Measurements from ENCODE around the gene HMGCS1.
"Not testable (repeated sequence)": the region's sequence is repeated elsewhere in the genome, so short reads cannot be mapped to it uniquely, and the experiment has no call there.

HMGCS1 gene

DNA sequence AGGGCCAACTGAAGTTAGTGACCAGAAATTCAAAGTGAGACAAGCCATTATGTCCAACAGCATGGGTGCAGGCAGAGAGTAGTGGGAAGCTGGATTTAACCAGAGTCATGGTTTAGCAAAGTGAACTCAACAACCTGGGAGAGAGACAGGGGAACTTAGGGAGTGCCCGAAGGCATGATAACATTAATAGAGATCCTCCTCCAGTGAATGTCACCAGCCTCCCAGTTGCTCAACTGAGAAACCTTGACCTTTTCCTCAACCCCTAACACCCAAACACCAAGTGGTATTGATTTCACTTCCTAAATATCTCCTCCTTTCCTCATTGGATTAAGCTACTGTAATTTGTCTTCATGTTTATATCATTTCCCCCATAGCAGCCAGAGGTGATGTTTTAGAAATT lies 42.6 kb downstream of the HMGCS1 start:
- Histone ChIP-seq H3K9ac (ENCODE audit: low read length) (no peak overlapping the region), H3K27me3 (ENCODE audit: control insufficient read depth, insufficient read depth, low read length) (no peaks in the 10 kb centered on the region), H3K9me3 (ENCODE audit: control insufficient read depth, low read depth, low read length) (no peaks in the 10 kb centered on the region), H3K4me3 (ENCODE audit: low read length) (no peak overlapping the region), H3K4me1 (ENCODE audit: control insufficient read depth, low read depth, low read length) (peaks cover 3% of the 10 kb centered on the region), H3K27ac (ENCODE audit: low read length) (no peak overlapping the region), H3K36me3 (ENCODE audit: control insufficient read depth, low read depth, low read length) (no peaks in the 10 kb centered on the region)

DNA sequence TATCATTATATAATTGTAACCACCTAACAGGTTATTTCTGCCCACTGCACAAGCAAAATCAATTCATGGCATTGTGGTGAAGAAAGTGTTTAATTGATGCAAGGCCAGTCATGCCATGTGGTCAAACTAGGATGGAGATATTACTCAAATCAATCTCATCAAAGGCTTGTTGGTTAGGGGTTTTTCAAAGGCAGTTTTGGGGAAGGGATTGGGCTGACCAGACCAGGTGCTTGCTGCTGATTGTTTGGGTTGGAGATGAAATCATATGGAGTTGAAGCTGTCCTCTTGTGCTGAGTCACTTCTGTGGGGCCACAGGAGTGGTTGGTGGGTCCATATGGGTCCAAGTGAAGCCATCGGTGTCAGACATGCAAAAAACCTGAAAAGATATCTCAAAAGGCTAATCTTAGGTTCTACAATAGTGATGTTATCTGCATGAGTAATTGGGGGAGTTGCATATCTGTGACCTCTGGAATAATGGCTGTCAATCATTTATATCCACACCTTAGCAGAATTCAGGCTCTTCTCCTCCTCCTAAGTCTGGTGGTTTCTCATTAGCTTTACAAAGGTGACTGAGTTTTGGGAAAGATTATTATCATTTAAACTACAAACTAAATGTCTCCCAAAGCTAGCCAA lies 44.9 kb downstream of the HMGCS1 start:
- no peak overlapping the region for H3K9ac ChIP-seq (ENCODE audit: low read length)
- H3K4me1 ChIP-seq (ENCODE audit: control insufficient read depth, low read depth, low read length), result no peaks in the 10 kb centered on the region
- H3K4me3 ChIP-seq (ENCODE audit: low read length), result no peak overlapping the region

DNA sequence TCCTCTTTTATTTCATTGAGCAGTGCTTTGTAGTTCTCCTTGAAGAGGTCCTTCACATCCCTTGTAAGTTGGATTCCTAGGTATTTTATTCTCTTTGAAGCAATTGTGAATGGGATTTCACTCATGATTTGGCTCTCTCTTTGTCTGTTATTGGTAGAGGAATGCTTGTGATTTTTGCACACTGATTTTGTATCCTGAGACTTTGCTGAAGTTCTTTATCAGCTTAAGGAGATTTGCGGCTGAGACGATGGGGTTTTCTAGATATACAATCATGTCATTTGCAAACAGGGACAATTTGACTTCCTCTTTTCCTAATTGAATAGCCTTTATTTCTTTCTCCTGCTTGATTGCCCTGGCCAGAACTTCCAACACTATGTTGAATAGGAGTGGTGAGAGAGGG lies 50.9 kb downstream of the HMGCS1 start:
- H3K9me3 ChIP-seq (ENCODE audit: control insufficient read depth, low read depth, low read length); H3K36me3 ChIP-seq (ENCODE audit: control insufficient read depth, low read depth, low read length); H3K9ac ChIP-seq (ENCODE audit: low read length): not testable (repeated sequence)

More for the DNA sequence above, 44.9 kb downstream of the HMGCS1 start:
- no peaks in the 10 kb centered on the region for H3K36me3 ChIP-seq (ENCODE audit: control insufficient read depth, low read depth, low read length)
- no peak overlapping the region for H3K27ac ChIP-seq (ENCODE audit: low read length)
- no peaks in the 10 kb centered on the region for H3K27me3 ChIP-seq (ENCODE audit: control insufficient read depth, insufficient read depth, low read length)
- H3K9me3 ChIP-seq (ENCODE audit: control insufficient read depth, low read depth, low read length), result no peaks in the 10 kb centered on the region

DNA sequence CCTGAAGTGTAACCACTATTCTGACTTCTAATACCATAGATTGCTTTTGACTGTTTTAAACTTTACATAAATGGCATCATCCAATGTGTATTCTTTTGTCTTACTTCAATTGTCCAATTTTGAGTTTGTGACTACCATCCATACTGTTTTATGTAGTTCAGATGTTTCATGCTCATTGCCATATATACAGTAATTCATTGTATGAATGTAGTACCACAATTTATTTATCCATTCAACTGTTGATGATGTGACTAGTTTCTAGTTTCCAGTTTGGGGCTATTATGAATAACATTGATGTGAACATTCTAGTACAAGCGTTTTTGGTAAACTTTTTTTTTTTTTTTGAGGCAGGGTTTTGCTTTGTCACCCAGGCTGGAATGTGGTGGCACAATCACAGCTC lies 55.1 kb downstream of the HMGCS1 start:
- no peaks in the 10 kb centered on the region for H3K9me3 ChIP-seq (ENCODE audit: control insufficient read depth, low read depth, low read length)
- H3K27ac ChIP-seq (ENCODE audit: low read length), result no peak overlapping the region
- no peaks in the 10 kb centered on the region for H3K27me3 ChIP-seq (ENCODE audit: control insufficient read depth, insufficient read depth, low read length)
- H3K4me3 ChIP-seq (ENCODE audit: low read length), result no peak overlapping the region
- H3K9ac ChIP-seq (ENCODE audit: low read length), result no peak overlapping the region
- H3K36me3 ChIP-seq (ENCODE audit: control insufficient read depth, low read depth, low read length), result no peaks in the 10 kb centered on the region
- no peaks in the 10 kb centered on the region for H3K4me1 ChIP-seq (ENCODE audit: control insufficient read depth, low read depth, low read length)

More for the DNA sequence above, 50.9 kb downstream of the HMGCS1 start:
- not testable (repeated sequence) for H3K27me3 ChIP-seq (ENCODE audit: control insufficient read depth, insufficient read depth, low read length); H3K4me3 ChIP-seq (ENCODE audit: low read length); H3K4me1 ChIP-seq (ENCODE audit: control insufficient read depth, low read depth, low read length); H3K27ac ChIP-seq (ENCODE audit: low read length)

DNA sequence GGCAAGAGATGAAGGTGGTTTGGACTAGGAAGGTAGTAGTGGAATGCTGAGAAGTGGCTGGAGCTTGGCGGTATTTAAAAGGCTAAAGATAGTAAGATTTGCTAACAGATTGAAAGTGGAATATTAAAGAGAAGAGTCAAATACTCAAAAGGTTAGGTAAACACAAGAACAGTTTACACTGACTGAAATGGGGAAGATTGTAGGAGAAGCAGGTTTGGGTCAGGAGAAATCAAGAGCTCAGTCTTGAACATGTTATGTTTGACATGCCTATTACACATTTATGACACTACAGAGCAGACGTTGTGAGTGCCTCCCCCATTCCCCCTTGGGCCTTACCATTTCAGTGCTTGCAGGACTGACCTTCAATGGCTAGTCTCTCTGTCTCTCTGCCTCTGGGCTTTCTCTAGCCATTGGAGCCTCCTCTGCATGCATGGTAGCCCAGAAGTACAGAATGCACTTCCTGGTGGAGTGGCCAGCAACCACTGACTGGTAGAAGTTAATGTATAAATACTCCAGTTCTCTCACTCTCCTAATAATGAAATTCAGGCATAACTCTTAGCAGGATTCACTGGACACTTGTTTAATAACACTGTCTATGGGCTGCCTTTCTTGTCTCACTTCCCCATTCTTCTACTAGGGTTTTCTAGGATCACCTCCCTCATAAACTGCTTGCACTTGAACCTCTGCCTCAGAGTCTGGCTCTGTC lies 56.8 kb downstream of the HMGCS1 start:
- no peak overlapping the region for H3K4me3 ChIP-seq (ENCODE audit: low read length)
- no peak overlapping the region for H3K27ac ChIP-seq (ENCODE audit: low read length)
- H3K36me3 ChIP-seq (ENCODE audit: control insufficient read depth, low read depth, low read length), result no peaks in the 10 kb centered on the region

DNA sequence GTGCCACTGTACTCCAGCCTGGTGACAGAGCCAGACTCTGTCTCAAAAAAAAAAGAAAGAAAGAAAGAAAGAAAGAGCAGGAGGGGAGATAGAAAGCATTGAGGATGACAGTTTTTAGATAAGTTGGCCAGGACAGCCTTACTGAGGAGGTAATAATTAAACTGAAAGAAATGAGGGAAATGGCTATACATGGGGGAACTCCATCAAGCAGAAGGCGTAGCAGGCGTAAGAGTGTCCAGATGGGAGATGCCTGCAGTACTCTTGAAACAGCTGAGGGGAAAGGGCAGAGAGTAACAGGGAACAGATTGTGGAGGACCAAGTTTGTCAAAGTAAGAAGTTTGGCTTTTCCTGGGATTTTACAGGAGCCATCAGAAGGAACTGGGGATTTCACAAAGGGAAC lies 57.5 kb downstream of the HMGCS1 start:
- no peaks in the 10 kb centered on the region for H3K27me3 ChIP-seq (ENCODE audit: control insufficient read depth, insufficient read depth, low read length)
- H3K4me3 ChIP-seq (ENCODE audit: low read length), result no peak overlapping the region
- no peak overlapping the region for H3K27ac ChIP-seq (ENCODE audit: low read length)
- H3K9me3 ChIP-seq (ENCODE audit: control insufficient read depth, low read depth, low read length), result no peaks in the 10 kb centered on the region
- no peak overlapping the region for H3K9ac ChIP-seq (ENCODE audit: low read length)
- no peaks in the 10 kb centered on the region for H3K36me3 ChIP-seq (ENCODE audit: control insufficient read depth, low read depth, low read length)
- no peaks in the 10 kb centered on the region for H3K4me1 ChIP-seq (ENCODE audit: control insufficient read depth, low read depth, low read length)

More for the DNA sequence above, 56.8 kb downstream of the HMGCS1 start:
- H3K4me1 ChIP-seq (ENCODE audit: control insufficient read depth, low read depth, low read length), result no peaks in the 10 kb centered on the region
- H3K9me3 ChIP-seq (ENCODE audit: control insufficient read depth, low read depth, low read length), result no peaks in the 10 kb centered on the region
- no peaks in the 10 kb centered on the region for H3K27me3 ChIP-seq (ENCODE audit: control insufficient read depth, insufficient read depth, low read length)
- no peak overlapping the region for H3K9ac ChIP-seq (ENCODE audit: low read length)

DNA sequence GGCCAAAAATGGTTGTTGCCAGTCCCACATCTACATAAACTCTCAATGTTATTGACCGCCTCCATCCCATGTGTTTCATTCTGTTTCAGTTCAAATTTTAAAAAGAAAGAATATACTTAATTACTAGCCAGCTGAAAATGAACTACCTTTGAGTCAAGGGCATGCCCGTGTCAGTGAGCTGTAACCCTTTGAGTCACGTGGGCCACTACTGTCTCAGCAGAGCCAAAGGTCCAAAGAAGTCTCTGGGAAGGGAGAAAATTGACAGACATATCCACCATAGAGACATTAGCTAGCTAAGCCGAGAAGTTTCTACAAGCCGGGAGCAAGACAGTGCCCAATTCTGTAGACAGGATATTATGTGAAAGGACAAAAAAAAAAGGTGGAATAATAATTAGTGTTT lies 61.5 kb downstream of the HMGCS1 start:
- Histone ChIP-seq H3K9me3 (ENCODE audit: control insufficient read depth, low read depth, low read length) (no peaks in the 10 kb centered on the region), H3K36me3 (ENCODE audit: control insufficient read depth, low read depth, low read length) (no peaks in the 10 kb centered on the region), H3K4me3 (ENCODE audit: low read length) (no peak overlapping the region), H3K27ac (ENCODE audit: low read length) (no peak overlapping the region), H3K9ac (ENCODE audit: low read length) (no peak overlapping the region), H3K27me3 (ENCODE audit: control insufficient read depth, insufficient read depth, low read length) (no peaks in the 10 kb centered on the region), H3K4me1 (ENCODE audit: control insufficient read depth, low read depth, low read length) (no peaks in the 10 kb centered on the region)

DNA sequence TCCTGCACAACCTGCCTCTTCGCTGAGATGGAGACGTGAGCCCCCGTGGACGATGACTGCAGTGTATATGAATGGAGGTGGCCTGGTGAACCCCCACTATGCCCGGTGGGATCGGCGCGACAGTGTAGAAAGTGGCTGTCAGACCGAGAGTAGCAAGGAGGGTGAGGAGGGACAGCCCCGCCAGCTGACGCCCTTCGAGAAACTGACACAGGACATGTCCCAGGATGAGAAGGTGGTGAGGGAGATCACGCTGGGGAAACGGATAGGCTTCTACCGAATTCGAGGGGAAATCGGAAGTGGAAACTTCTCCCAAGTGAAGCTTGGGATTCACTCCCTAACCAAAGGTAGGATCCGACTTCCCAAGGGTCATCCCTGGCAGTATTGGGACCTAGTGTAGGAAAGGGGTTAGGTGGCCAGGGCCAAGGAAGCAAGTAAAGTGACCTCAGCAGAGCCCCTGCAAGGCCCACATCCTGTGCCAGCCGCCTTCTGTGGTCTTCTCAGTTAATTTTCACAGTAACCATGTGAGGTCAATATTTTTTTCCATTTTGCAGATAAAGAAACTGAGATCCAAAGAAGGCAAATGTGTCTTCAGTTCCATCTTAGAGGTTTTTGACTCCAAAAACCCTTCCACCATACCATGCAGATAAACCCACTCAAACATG lies 67.4 kb downstream of the HMGCS1 start:
- H3K9me3 ChIP-seq (ENCODE audit: control insufficient read depth, low read depth, low read length), result no peaks in the 10 kb centered on the region
- no peak overlapping the region for H3K4me3 ChIP-seq (ENCODE audit: low read length)
- no peak overlapping the region for H3K27ac ChIP-seq (ENCODE audit: low read length)
- no peaks in the 10 kb centered on the region for H3K27me3 ChIP-seq (ENCODE audit: control insufficient read depth, insufficient read depth, low read length)
- H3K9ac ChIP-seq (ENCODE audit: low read length), result no peak overlapping the region
- H3K36me3 ChIP-seq (ENCODE audit: control insufficient read depth, low read depth, low read length), result no peaks in the 10 kb centered on the region
- H3K4me1 ChIP-seq (ENCODE audit: control insufficient read depth, low read depth, low read length), result no peaks in the 10 kb centered on the region

DNA sequence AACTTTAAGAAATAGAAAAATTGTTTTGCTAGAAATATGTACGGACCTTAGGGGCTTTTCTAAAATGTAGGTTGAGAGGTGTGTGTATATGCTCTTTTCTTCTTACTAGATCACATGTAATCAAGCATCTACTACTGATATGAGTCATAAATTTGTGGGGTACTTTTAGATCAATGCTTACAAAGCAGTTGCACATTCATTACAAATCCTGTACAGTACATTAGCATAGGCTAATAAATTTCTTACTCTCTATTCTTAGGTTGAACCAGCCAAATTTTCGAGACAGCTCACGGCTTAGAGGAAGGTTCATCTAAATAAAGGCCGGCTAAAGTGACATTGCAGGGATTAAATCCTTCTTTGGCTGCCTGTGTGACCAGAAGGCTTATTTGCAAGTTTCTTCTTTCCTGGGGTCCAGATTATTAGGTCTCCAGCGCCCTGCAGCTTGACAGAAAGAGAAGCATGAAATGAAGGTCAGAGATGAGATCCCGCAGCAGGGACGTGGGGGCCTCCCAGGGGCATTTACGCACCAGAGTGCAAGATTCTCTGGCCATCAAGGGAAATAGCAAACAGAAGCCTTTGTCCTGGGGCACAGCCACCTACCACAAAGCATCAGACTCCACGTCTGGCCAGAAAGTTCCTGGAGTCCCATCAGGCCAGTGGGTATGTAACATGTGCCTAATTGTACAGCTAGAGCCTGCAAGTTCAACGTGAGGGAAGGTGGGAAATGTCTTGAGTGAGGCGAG lies 68.2 kb downstream of the HMGCS1 start:
- no peaks in the 10 kb centered on the region for H3K36me3 ChIP-seq (ENCODE audit: control insufficient read depth, low read depth, low read length)
- H3K9me3 ChIP-seq (ENCODE audit: control insufficient read depth, low read depth, low read length), result no peaks in the 10 kb centered on the region
- no peaks in the 10 kb centered on the region for H3K4me1 ChIP-seq (ENCODE audit: control insufficient read depth, low read depth, low read length)
- H3K27me3 ChIP-seq (ENCODE audit: control insufficient read depth, insufficient read depth, low read length), result no peaks in the 10 kb centered on the region
- H3K4me3 ChIP-seq (ENCODE audit: low read length), result no peak overlapping the region
- no peak overlapping the region for H3K27ac ChIP-seq (ENCODE audit: low read length)
- H3K9ac ChIP-seq (ENCODE audit: low read length), result no peak overlapping the region

DNA sequence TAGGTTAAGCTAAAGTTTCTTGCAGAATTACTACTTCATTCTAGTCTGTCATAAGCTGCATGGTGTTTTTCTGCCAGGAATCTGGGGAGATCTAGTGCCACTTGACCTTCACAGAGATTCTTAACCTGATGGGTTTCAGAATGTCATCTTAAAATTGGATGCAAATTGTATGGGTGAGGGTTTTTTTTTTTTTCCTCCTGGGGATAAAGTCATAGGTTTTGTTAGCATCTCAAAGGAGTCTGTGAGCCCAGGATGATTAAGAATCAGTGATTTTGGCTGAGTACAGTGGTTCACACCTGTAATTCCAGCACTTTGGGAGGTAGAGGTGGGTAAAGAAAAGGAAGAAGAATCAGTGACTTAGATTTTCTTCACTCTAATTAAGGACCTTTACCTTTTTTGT lies 69.9 kb downstream of the HMGCS1 start:
- no peaks in the 10 kb centered on the region for H3K9me3 ChIP-seq (ENCODE audit: control insufficient read depth, low read depth, low read length)
- H3K27me3 ChIP-seq (ENCODE audit: control insufficient read depth, insufficient read depth, low read length), result no peaks in the 10 kb centered on the region
- H3K4me3 ChIP-seq (ENCODE audit: low read length), result no peak overlapping the region
- H3K4me1 ChIP-seq (ENCODE audit: control insufficient read depth, low read depth, low read length), result no peaks in the 10 kb centered on the region
- no peak overlapping the region for H3K27ac ChIP-seq (ENCODE audit: low read length)
- no peak overlapping the region for H3K9ac ChIP-seq (ENCODE audit: low read length)
- H3K36me3 ChIP-seq (ENCODE audit: control insufficient read depth, low read depth, low read length), result no peaks in the 10 kb centered on the region

DNA sequence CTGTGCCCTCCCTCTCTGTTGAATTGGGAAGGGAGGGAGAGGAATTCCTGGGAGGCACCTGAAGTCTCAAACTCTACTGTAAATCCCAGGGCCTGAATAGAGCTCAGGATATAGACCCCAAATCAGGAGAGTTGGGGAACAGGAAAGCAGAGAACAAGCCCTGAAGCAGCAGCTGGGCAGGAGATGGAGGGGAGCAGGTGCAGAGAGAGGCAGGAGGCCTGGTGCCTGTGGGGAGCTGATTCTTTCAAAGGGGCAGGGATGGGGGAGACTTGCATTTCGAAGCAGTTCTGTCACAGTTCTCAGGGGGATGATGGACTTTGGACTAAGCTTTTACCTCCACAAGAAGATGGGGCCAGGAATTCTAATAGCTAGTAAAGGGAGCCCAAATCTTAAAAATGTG lies 71.0 kb downstream of the HMGCS1 start:
- H3K4me3 ChIP-seq (ENCODE audit: low read length), result no peak overlapping the region
- H3K27me3 ChIP-seq (ENCODE audit: control insufficient read depth, insufficient read depth, low read length), result no peaks in the 10 kb centered on the region
- H3K27ac ChIP-seq (ENCODE audit: low read length), result no peak overlapping the region
- H3K9me3 ChIP-seq (ENCODE audit: control insufficient read depth, low read depth, low read length), result no peaks in the 10 kb centered on the region
- H3K4me1 ChIP-seq (ENCODE audit: control insufficient read depth, low read depth, low read length), result no peaks in the 10 kb centered on the region
- no peak overlapping the region for H3K9ac ChIP-seq (ENCODE audit: low read length)
- H3K36me3 ChIP-seq (ENCODE audit: control insufficient read depth, low read depth, low read length), result no peaks in the 10 kb centered on the region
